GM19324 (cell line): ENCODE measurements around the gene MRTFA.
A peak's percentile ranks its signal among the peaks of the same experiment; 100 is the strongest.
"Not testable (repeated sequence)": the region's sequence is repeated elsewhere in the genome, so short reads cannot be mapped to it uniquely, and the experiment has no call there.

Experiments
- ATAC-seq: cut with Tn5 transposase; IDR thresholded peaks from one replicate; pipeline ENCODE4 v1.9.1; 2021; ENCODE audit warnings: mild to moderate bottlenecking, moderate library complexity; ENCODE audit not compliant: unreplicated experiment, low FRiP score

The MRTFA gene

DNA sequence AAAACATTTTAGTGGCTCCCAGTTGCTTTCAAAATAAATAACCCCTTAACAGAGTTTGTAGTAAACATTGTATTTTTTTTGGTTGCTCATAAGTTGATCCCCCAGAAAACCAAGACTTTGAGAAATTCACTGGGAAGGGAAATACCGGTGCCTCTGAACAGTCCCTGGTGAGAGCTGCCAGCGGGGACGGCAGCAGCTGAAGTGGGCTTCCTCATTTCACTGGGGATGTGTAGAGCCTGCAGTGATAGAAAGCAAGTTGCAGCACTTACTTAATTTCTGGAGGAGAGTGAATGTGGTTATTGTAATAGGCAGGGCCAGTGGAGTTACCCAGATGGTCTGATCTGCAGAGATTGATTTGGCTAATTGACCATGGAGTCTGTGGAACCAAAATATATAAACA, 24.2 kb upstream of the MRTFA start:
- ATAC-seq, result no peak

DNA sequence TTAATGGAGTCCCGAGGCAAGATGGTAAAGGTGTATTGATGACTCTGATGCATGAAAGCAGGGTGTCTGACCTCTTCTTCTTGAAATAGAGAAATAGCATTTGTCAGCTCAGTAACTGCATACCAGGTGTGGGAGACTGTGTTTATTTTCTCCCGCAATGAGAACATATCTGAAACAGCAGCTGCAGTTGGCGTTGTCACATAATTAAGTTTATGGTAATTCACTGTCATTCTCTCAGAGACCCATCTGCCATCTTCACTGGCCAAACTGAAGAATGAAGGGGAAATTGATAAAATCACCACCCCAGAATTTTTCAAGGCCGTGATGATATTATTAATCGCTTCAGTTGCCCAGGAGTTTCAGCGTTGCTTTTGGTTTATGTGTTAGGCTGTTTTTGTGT, 22.6 kb upstream of the MRTFA start:
- no peak for ATAC-seq

DNA sequence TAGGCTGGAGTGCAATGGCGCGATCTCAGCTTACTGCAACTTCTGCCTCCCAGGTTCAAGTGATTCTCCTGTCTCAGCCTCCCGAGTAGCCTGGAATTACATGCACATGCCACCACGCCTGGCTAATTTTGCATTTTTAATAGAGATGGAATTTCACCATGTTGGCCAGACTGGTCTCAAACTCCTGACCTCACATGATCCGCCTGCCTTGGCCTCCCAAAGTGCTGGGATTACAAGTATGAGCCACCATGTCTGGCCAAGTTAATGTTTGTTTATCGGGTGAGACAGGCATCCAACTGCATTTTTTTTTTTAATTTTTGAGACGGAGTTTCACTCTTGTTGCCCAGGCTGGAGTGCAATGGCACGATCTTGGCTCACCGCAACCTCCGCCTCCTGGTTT, 20.1 kb upstream of the MRTFA start:
- ATAC-seq, result not testable (repeated sequence)

DNA sequence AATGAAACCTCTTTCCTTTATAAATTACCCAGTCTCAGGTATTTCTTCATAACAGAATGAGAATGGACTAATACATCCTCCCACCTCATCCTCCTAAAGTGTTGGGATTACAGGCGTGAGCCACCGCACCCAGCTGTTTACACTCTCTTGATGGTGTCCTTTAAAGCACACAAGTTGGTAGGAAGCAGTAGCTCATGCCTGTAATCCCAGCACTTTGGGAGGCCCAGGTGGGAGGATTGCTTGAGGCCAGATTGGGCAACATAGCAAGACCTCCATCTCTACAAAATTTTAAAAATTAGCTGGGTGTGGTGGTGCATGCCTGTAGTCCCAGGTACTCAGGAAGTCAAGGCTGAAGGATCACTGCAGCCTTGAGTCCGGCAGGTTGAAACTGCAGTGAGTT, 19.4 kb upstream of the MRTFA start:
- not testable (repeated sequence) for ATAC-seq

DNA sequence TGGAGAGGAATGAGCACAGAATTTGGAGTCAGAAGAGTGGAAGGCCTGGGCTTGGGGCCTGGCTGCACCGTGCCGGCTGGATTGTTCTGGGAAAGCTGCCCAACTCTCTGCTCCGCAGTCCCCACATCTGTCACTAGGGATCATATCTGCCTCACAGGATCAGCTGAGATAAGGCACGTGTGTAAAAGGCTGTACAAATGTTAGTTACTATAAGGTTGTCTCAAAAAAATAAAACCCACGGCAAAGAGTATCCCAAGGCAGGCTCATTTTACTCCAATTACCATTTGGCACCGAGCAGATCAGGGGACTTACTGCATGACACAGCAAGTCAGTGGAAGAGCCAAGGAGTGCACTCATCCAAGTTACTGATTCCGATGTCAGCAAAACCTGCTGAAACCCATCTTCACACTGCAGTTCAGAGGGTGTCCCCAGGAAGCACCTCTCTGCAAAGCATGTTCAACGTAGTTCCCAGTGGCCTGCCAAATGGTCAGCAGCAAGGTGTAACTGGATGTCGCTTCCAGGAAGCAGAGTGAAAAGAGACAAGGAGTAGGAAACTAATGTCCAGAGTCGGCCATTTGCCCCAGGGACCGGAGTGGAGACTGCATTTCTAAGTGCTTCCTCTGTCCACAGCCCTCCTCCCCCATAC, 18.1 kb upstream of the MRTFA start:
- no peak for ATAC-seq

DNA sequence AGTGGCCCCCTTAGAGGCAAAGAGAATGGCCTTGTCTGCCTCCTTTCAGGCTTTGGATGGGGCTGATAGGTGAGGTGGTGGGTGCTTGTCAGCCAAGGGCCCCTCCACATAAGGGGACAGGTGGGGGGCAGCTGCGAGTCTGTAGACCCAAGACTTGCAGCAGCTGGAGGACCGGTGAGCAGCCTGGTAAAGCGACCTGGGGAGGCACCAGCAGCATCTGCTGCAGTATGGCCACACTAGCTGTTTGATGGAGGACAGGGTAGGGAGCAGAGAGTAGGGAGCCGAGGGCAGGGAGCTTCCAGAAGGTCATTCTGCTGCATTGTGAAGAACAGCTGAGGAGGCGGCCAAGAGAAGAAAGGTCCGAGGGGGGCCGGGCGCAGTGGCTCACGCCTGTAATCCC, 16.8 kb upstream of the MRTFA start:
- no peak for ATAC-seq

DNA sequence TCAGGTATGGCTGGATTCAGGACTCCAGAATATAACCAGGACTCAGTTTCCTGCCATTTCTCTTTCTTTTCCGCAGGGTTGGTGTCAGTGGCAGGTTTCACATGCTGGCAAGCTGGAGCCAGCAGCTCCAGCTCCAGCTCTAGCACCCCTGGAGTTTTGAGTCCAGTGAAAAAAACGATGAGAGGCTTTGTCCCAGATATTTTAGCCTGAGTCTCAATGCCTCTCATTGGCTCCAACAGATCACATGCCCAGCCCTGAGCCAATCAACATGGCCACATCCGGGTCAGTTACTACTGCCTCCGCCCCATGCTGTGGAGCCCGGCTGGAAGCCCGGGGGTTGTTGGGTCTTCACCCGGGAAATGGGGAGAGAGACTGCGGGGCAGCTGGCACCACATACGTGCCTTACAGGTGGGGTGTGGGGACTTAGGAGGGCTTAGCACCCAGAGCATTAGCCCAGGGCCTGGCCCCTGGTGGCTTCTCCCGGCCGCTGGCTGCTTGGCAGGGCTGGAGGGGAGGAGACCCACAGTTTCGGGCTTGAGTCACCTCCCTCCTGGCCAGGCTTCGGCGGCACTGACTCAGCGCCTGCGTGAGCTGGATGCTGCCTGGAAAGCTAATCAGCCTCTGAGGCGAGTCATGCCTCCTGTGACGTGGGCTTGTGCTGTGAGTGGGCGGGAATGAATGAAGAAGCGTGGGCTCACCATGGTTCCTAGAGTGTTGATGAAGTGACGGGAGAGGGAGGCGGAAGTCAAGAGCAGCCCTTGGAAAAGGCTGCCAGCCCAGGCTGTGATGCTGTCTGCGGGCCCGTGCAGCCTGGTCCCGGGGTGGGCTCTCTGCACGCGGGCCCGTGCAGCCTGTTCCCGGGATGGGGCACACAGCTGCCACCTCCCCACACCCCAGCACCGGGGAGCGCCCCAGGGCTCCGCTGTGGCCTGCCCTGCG, 15.3 kb upstream of the MRTFA start:
- no peak for ATAC-seq

DNA sequence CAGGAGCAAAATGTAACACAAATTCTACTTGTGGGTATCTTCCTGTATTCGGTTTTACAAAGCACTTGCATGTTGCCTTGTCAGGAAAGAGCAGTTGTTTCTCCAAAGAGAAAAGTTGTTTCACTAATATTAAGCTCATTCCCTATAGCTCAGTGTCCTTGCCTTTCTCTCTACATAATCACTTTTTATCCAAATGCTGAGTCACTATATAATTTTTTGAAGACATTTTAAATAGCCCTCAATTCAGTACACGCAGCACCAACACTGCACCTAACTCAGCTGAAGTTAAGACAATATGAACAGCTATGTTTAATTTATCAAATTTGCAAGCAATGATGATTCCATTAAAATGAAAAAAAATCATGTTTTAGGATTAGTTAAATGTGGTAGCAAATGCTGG, 14.5 kb upstream of the MRTFA start:
- no peak for ATAC-seq

DNA sequence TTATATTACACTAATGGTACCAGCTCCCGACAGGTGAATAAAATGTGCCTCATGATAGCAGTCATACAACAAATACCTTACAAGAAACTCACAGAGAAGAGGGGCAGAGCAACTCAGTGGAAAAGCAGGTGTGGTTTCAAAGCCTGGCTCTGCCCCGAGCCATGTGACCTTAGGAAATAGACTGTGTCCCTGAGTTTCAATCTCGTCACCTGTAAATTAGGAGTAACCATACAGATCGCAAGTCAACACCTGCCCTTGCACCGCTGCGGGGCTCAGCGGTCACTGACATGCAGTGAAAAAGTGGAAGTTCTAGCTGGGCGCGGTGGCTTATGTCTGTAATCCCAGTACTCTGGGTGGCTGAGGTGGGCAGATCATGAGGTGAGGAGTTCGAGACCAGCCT, 11.9 kb upstream of the MRTFA start:
- ATAC-seq, result no peak

DNA sequence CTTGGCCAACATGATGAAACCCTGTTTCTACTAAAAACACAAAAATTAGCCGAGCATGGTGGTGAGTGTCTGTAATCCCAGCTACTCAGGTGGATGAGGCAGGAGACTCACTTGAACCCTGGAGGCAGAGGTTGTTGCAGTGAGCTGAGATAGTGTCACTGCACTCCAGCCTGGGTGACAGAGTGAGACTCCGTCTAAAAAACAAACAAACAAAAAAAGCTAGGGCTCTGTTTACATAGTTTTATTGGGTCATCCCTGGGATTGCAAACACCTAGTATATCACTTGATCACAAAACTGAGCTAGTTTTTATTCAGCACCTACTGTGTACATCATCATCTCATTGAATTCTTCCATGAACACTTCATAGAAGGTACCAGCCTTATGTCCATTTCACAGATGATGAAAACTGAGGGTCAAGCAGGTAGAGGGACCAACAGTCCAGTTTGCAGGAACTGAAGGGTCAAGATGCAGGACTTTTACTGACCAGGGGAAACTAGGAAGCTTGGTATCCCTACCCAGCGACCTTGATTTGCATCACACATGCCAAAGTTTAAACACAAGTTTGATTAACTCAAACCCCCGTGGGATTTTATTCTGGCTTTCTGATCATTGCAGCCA, 9.2 kb upstream of the MRTFA start:
- no peak for ATAC-seq

DNA sequence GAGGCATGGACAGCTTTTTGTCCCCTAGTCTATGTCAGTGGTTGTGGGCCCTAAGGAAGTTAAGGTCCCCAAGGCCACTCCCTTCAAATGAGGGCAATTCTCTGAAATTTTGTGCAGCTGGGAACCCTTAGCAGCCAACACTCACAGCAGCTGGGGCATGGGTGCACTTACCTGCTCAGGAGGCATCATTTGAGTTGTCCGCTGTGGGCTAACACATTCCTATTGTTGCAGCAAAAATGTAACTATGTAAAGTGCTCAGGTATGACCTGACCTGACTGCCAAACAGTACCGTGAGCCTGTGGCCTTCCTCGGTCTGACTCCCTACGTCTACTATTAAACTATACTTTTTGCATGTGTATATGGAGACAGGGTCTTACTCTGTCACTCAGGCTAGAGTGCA, 5.8 kb upstream of the MRTFA start:
- no peak for ATAC-seq

DNA sequence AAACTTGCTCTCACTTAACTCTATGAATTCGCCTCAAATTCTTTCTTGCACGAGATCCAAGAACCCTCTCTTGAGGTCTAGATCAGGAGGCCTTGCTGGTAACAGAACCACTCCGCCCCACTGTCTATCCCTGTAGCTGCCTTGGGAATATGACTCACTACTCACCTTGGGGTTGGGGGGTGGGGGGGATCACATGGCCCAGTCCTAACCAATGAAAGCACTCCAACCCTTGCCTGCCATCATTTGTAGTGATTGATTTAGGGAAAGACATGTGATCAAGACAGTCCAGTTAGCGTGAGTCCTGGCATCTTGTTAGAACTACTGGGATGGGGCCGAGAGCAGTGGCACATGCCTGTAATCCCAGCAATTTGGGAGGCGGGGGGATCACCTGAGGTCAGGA, 4.8 kb upstream of the MRTFA start:
- no peak for ATAC-seq

DNA sequence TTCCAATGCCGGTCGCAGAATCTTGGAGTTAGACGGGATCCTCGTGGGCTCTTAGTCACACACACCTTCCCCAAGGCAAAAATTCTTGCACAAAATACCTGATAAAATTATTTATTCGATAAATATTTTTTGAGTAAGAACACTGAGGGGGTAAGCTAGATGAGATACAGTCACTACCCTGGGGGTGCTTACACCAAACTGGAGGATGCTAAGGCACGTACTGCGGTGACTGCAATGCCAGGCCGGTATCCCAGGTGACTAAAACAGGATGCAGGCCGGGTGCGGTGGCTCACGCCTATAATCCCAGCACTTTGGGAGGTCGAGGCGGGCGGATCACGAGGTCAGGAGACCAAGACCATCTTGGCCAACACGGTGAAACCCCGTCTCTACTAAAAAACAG, 1.7 kb upstream of the MRTFA start:
- ATAC-seq, result no peak

DNA sequence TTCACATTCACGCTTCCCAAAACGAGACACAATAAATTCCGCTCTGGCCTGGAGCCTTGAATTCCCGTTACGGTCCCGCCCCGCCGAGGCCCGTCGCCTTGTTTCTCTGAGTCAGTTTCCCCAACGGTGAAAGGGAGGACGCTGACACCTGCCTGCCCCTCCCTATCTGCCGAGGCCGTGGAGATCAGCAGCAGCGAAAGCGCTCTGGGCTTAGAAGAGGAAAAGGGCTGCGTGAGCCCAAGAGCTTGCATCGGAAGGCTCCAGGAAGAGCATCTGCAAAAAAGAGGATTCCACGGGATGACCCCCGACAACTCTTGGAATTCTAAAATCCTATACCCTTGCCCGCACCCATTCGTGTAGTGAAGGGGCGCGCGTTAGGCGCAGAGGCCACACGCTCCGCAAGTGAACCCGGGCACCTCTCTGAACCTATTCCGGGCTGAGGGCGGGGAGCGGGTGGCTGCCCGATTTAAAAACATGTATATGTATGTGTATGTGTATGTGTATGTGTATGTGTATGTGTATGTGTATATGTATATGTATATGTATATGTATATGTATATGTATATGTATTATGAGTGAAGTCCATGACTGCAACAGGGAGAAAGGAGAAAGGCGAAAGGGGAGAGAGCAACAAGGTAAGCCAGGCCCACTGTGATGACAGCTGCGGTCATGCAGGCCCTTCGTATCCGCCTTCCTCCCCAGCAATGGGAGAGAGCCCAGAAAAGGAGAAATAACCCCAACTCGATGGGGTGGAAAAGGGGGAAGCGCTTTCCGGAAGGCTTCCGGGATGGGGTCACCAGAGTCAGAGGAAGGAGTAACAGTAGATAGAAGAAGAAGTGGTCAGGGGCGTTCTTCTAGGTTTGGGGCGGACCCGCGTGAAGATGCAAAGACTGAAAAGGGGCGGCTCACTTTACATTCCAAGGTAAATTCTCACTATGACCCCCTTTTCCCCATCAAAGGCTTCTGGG, 948 bp upstream of the MRTFA start:
- peak; percentile 1 for ATAC-seq

DNA sequence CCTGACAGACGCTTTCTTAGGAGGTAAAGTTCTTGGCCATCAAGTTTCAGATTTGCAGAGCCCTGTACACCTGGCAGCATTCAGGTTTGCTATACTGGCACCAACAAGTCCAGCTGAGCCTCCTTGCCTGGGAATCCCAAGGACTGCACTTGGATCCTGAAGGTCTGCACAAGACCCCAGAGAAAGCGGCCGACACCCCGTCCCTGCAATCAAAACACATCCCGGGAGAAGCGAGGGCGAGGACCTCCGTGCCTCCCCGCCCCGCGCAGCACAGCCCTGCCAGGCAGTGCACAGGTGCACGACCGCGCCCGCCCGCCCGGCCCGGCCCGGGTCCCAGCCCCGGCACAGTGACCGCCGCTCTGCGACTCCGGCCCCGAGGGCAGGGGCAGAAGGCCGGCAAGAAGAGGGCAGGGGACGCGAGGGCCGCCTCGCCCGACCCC, 559 bp downstream of the MRTFA start:
- ATAC-seq, result peak; percentile 25

DNA sequence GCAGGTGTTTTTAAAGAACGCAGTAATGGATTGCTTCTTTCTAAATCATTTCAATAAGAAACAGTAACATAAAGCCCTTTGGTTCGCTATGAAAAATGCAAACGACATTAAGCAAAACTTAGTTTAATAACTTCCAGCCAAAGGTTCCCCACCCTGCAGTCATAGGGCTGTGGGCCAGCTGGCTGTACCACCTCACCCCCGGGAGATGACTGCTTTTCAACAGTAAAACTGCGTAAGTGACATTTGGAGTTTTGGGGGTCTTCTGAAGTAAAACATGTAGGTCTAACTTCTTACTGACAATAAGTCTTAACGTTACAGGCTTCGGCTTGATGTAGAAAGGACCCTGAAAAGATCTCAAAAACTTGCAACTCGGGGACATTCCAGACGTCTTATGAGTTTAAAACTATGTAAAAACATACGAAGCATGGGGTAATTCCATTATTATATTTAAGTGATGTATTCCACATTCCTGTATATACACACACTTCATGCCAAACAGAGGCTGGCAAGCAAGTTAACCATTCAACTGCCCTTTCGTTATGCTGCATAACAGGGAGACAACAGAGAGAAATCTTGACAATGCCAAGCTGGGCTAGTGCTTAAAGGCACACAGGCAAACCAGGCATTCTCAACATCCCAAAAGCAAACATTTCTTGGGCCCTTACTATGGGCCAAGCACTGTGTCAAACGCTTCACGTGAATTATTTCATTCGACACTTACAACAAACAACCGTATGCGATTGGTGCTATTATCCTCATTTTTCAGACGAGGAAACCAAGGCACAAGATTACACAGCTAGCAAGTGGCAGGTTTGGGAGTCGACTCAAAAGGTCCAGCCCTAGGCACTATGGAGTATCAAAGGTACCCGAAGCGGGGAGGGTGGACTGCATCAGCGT, 1.2 kb downstream of the MRTFA start:
- no peak for ATAC-seq

DNA sequence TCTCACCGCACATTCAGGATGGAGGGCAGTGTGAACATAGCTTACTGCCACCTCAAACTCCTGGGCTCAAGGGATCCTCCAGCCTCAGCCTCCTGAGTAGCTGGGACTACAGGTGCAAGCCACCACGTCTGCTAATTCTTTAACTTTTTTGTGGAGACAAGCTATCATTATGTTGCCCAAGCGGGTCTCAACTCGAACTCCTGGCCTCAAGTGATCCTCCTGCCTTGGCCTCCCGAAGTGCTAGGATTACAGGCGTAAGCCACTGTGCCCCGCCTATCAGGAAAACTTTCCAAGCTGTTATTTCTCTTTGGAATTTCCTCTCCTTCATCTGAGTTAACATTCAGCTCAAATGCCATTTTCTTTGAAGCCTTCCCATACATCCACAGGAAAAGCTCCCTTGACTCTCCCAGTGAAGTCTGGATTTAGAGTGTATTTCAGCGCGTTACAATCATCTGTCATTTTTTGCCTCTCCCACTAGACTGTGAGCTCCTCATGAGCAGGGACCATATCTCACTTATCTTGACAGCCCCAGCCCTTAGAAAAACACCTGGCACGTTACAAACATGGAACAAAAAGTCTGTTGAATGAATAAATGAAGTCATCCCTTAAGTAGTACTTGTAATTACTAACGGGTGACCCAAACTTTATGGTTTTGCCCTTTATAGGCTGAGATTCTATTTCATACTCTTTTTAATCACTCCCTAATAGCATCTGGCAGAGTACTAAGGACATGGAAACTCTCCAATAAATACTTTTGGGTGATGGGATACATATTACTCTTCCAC, 2.2 kb downstream of the MRTFA start:
- ATAC-seq, result no peak

DNA sequence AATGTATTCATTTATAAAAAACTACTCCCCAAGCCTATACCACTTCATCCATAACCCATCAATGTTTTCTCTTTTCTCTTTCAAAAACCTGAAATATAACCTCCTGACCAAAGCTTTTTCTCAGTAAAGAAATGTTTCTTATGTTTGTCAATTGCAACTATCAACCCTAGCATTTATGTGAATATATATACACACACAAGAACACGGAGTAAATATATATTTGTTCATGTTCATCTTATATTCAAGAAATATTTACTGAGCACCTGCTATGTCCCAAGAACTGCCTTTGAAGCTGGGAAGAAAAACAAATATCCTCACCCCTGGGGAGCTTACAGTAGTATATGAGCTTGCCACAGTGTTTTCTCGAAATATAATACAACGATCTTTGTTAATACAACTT, 3.5 kb downstream of the MRTFA start:
- no peak for ATAC-seq

DNA sequence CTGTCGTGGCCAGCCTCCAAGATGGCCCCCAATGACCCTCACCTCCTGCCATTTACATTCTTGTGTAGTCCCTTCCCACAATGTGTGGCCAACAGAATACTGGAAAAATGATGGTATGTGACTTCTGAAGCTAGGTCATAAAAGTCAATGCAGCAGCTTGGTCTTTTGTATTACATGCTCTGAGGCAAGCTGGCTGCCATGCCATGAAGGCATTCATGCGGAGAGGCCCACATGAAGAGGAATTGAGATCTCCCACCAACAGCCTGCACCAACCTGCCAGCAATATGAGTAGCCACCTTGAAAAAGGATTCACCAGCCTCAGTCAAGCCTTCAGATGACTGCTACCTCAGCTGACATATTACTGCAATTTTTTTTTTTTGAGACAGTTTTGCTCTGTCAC, 4.6 kb downstream of the MRTFA start:
- ATAC-seq, result no peak
